ENCODE results near the gene POLR1C.
"Not testable (repeated sequence)": the region's sequence is repeated elsewhere in the genome, so short reads cannot be mapped to it uniquely, and the experiment has no call there.

The POLR1C gene

GRCh38 chr6:43516697-43517504, at the start of gene POLR1C, which contains the start of gene YIPF3:
Gene POLR1C (plus strand): TSS chr6:43517089. CDS start chr6:43517110, 21 bp downstream.
Gene YIPF3 (minus strand): TSS chr6:43516926. CDS start chr6:43516807, 119 bp downstream.
- no peak for FAIRE-seq

GRCh38 chr6:43467265-43467664, 49.6 kb upstream of the POLR1C start:
- FAIRE-seq, result not testable (repeated sequence)

GRCh38 chr6:43467752-43468151, 49.1 kb upstream of the POLR1C start:
- no peak for FAIRE-seq

GRCh38 chr6:43468240-43468639, 48.6 kb upstream of the POLR1C start:
- no peak for FAIRE-seq

GRCh38 chr6:43468748-43469681, 47.9 kb upstream of the POLR1C start:
- FAIRE-seq, result no peak

- no peak for FAIRE-seq
Measured at GRCh38 chr6:43469947-43470346, 46.9 kb upstream of the POLR1C start.

- FAIRE-seq, result no peak
Measured at GRCh38 chr6:43471399-43471798, 45.5 kb upstream of the POLR1C start.

GRCh38 chr6:43472515-43472914, 44.4 kb upstream of the POLR1C start:
- FAIRE-seq, result no peak

GRCh38 chr6:43475516-43475915, 41.4 kb upstream of the POLR1C start:
- FAIRE-seq, result no peak

GRCh38 chr6:43476746-43477145, 40.1 kb upstream of the POLR1C start:
- no peak for FAIRE-seq

GRCh38 chr6:43477235-43478007, 39.5 kb upstream of the POLR1C start, which contains the start of gene TJAP1:
Gene TJAP1 (plus strand): TSS chr6:43477570. CDS start chr6:43499002, 21,432 bp downstream.
- no peak for FAIRE-seq

GRCh38 chr6:43478008-43478372, 38.9 kb upstream of the POLR1C start:
- no peak for FAIRE-seq

GRCh38 chr6:43481075-43481474, 35.8 kb upstream of the POLR1C start:
- FAIRE-seq, result no peak

GRCh38 chr6:43481591-43482236, 35.2 kb upstream of the POLR1C start:
- no peak for FAIRE-seq

- no peak for FAIRE-seq
Measured at GRCh38 chr6:43488667-43489276, 28.1 kb upstream of the POLR1C start.

GRCh38 chr6:43489277-43490072, 27.4 kb upstream of the POLR1C start:
- no peak for FAIRE-seq

- FAIRE-seq, result no peak
Measured at GRCh38 chr6:43490523-43490939, 26.4 kb upstream of the POLR1C start.

GRCh38 chr6:43491750-43492661, 24.9 kb upstream of the POLR1C start:
- FAIRE-seq, result no peak

- no peak for FAIRE-seq
Measured at GRCh38 chr6:43492673-43493072, 24.2 kb upstream of the POLR1C start.

GRCh38 chr6:43493230-43493629, 23.7 kb upstream of the POLR1C start:
- FAIRE-seq, result no peak

All from colon (tissue), 2 donors.